IMR-90 (cell line): ENCODE measurements around the gene PLXNB3. TPM values are rescaled to one million over a fixed set of nuclear protein-coding genes. Genes with fewer than 3 reads are reported as not detected.

Experiments used
- ATAC-seq: fragments of 200-7000 bp; cut with Tn5 transposase; 2 replicates; pipeline ENCODE4 v1.9.1; 2020; ENCODE audit warnings: low read depth, mild to moderate bottlenecking, moderate library complexity
- BruUV-seq: library from RNA; stranded (reverse); fragments of 400-500 nt; replicated peaks from 2 replicates; lab custom pipeline; 2021; lab: Mats Ljungman, UMichigan
- CTCF ChIA-PET: fragments of 300-600 bp; formaldehyde crosslinking; extraction: SDS; loops from one replicate; lab custom pipeline; 2021; ENCODE audit warnings: antibody characterized with exemption; lab: Yijun Ruan, JAX
- POLR2A ChIA-PET: fragments of 300-600 bp; sonication (Branson Sonifier 250); formaldehyde crosslinking; loops from one replicate; lab custom pipeline; 2022; ENCODE audit warnings: antibody characterized with exemption; ENCODE audit not compliant: unreplicated experiment; lab: Charles Lee
- DNase-seq: peaks from one replicate; pipeline ENCODE4 v3.0.0; 2013
- H2AFZ ChIP-seq: replicated peaks from 2 replicates; pipeline ENCODE3; 2013; ENCODE audit warnings: low read length, mild to moderate bottlenecking; ENCODE audit not compliant: poor library complexity
- H2AK5ac ChIP-seq: 2 replicates; pipeline ENCODE4 v1.6.1; 2013; ENCODE audit warnings: low read depth, low read length, inconsistent platforms
- H2AK9ac ChIP-seq: replicated peaks from 2 replicates; pipeline ENCODE3; 2013; ENCODE audit warnings: mild to moderate bottlenecking, low read depth, low read length, moderate library complexity; ENCODE audit not compliant: poor library complexity
- H2BK120ac ChIP-seq: 2 replicates; pipeline ENCODE4 v1.6.1; 2013; ENCODE audit warnings: low read depth, low read length, inconsistent platforms
- H2BK15ac ChIP-seq: 3 replicates; pipeline ENCODE4 v1.6.1; 2013; ENCODE audit warnings: low read depth, low read length, inconsistent platforms
- H2BK20ac ChIP-seq: 2 replicates; pipeline ENCODE4 v1.6.1; 2013; ENCODE audit warnings: low read depth, mild to moderate bottlenecking, inconsistent platforms, low read length, moderate library complexity
- H2BK5ac ChIP-seq: 2 replicates; pipeline ENCODE4 v1.6.1; 2013; ENCODE audit warnings: mild to moderate bottlenecking, low read depth, low read length, inconsistent platforms; ENCODE audit not compliant: poor library complexity, severe bottlenecking
- H3K14ac ChIP-seq: replicated peaks from 2 replicates; pipeline ENCODE4 v1.6.1; 2013; ENCODE audit warnings: low read depth, low read length, inconsistent platforms
- H3K18ac ChIP-seq: 2 replicates; pipeline ENCODE4 v1.6.1; 2013; ENCODE audit warnings: low read depth, low read length, control low read depth
- H3K23ac ChIP-seq: 2 replicates; pipeline ENCODE4 v1.6.1; 2013; ENCODE audit warnings: low read depth, low read length, inconsistent platforms
- H3K27ac ChIP-seq: 2 replicates; pipeline ENCODE4 v1.5.1; 2013; ENCODE audit warnings: mild to moderate bottlenecking, control low read depth, low read length; ENCODE audit not compliant: insufficient read depth
- H3K27me3 ChIP-seq: 2 replicates; pipeline ENCODE4 v1.6.1; 2013; ENCODE audit warnings: low read length; ENCODE audit not compliant: control insufficient read depth, insufficient read depth
- H3K36me3 ChIP-seq: 2 replicates; pipeline ENCODE4 v1.6.1; 2013; ENCODE audit warnings: low read length, mixed read lengths; ENCODE audit not compliant: control insufficient read depth, insufficient read depth
- H3K4ac ChIP-seq: 2 replicates; pipeline ENCODE4 v1.6.1; 2013; ENCODE audit warnings: low read depth, low read length, inconsistent platforms
- H3K4me1 ChIP-seq: 2 replicates; pipeline ENCODE4 v1.6.1; 2013; ENCODE audit warnings: low read length, mixed read lengths; ENCODE audit not compliant: control insufficient read depth, insufficient read depth
- H3K4me2 ChIP-seq: 2 replicates; pipeline ENCODE4 v1.6.1; 2013; ENCODE audit warnings: low read depth, mild to moderate bottlenecking, control low read depth, low read length, moderate library complexity
- H3K4me3 ChIP-seq: 2 replicates; pipeline ENCODE4 v1.5.1; 2013; ENCODE audit warnings: low read depth, mild to moderate bottlenecking, control low read depth, low read length, moderate library complexity; ENCODE audit not compliant: insufficient read depth
- H3K56ac ChIP-seq: 2 replicates; pipeline ENCODE4 v1.6.1; 2013; ENCODE audit warnings: low read length, inconsistent platforms; ENCODE audit not compliant: insufficient read depth; ENCODE audit errors: extremely low read depth
- H3K79me1 ChIP-seq, 2 experiments: 2 replicates each; pipeline ENCODE4 v1.6.1; 2013; ENCODE audit warnings: low read length in 2 of 2, inconsistent platforms in 1 of 2, low read depth in 1 of 2
- H3K9ac ChIP-seq: 2 replicates; pipeline ENCODE4 v1.6.1; 2013; ENCODE audit warnings: low read depth, low read length, control low read depth
- H3K9me1 ChIP-seq: 2 replicates; pipeline ENCODE4 v1.6.1; 2013; ENCODE audit warnings: low read length, inconsistent platforms; ENCODE audit not compliant: insufficient read depth
- H3K9me3 ChIP-seq: 2 replicates; pipeline ENCODE4 v1.6.1; 2013; ENCODE audit warnings: low read length; ENCODE audit not compliant: control insufficient read depth, insufficient read depth
- H4K20me1 ChIP-seq: 2 replicates; pipeline ENCODE4 v1.6.1; 2013; ENCODE audit warnings: low read length, inconsistent platforms; ENCODE audit not compliant: insufficient read depth
- H4K5ac ChIP-seq: 2 replicates; pipeline ENCODE4 v1.6.1; 2013; ENCODE audit warnings: mild to moderate bottlenecking, low read depth, low read length, control low read depth
- H4K8ac ChIP-seq, 2 experiments: 2 replicates each; pipeline ENCODE4 v1.6.1; 2013; ENCODE audit warnings: low read depth in 2 of 2, low read length in 2 of 2, control low read depth in 1 of 2, inconsistent platforms in 1 of 2
- H4K91ac ChIP-seq: 2 replicates; pipeline ENCODE4 v1.6.1; 2013; ENCODE audit warnings: low read depth, low read length, inconsistent platforms; ENCODE audit not compliant: insufficient read depth
- BHLHE40 ChIP-seq: fragments of 150-350 bp; IDR thresholded peaks from 2 replicates; pipeline ENCODE4 v1.6.1; 2016; ENCODE audit warnings: mild to moderate bottlenecking, low read depth, low read length
- CEBPB ChIP-seq: IDR thresholded peaks from 2 replicates; pipeline ENCODE4 v1.6.1; 2012; ENCODE audit warnings: low read depth, low read length, improper control_type of control experiment
- CHD1 ChIP-seq: IDR thresholded peaks from 2 replicates; pipeline ENCODE4 v1.6.1; 2012; ENCODE audit warnings: low read depth, low read length, improper control_type of control experiment
- CTCF ChIP-seq: conservative IDR thresholded peaks from 2 replicates; pipeline ENCODE4 v1.5.1; 2012; ENCODE audit warnings: mild to moderate bottlenecking, low read depth, low read length, improper control_type of control experiment
- FOS ChIP-seq: fragments of 150-350 bp; IDR thresholded peaks from 2 replicates; pipeline ENCODE4 v1.6.1; 2016; ENCODE audit warnings: low read depth, low read length
- MAFK ChIP-seq: IDR thresholded peaks from 2 replicates; pipeline ENCODE4 v1.6.1; 2012; ENCODE audit warnings: low read depth, low read length, improper control_type of control experiment
- MAZ ChIP-seq: IDR thresholded peaks from 2 replicates; pipeline ENCODE4 v1.6.1; 2012; ENCODE audit warnings: low read depth, mild to moderate bottlenecking, low read length, improper control_type of control experiment, moderate library complexity, borderline replicate concordance
- MXI1 ChIP-seq: IDR thresholded peaks from 2 replicates; pipeline ENCODE4 v1.6.1; 2012; ENCODE audit warnings: low read depth, mild to moderate bottlenecking, low read length, moderate library complexity, borderline replicate concordance
- NFE2L2 ChIP-seq: fragments of 150-350 bp; IDR thresholded peaks from 2 replicates; pipeline ENCODE4 v1.6.1; 2016; ENCODE audit warnings: low read depth, mild to moderate bottlenecking, low read length
- POLR2A ChIP-seq: IDR thresholded peaks from 2 replicates; pipeline ENCODE4 v1.6.1; 2012; ENCODE audit warnings: mild to moderate bottlenecking, low read depth, low read length
- RAD21 ChIP-seq: IDR thresholded peaks from 2 replicates; pipeline ENCODE4 v1.6.1; 2012; ENCODE audit warnings: low read length, improper control_type of control experiment
- RCOR1 ChIP-seq: IDR thresholded peaks from 2 replicates; pipeline ENCODE4 v1.6.1; 2012; ENCODE audit warnings: mild to moderate bottlenecking, low read length, improper control_type of control experiment; ENCODE audit not compliant: insufficient replicate concordance
- RFX5 ChIP-seq: IDR thresholded peaks from 2 replicates; pipeline ENCODE4 v1.8.0; 2012; ENCODE audit warnings: low read depth, mild to moderate bottlenecking, low read length, moderate library complexity
- SMC3 ChIP-seq: fragments of 150-350 bp; IDR thresholded peaks from 2 replicates; pipeline ENCODE4 v1.6.1; 2016; ENCODE audit warnings: low read depth, mild to moderate bottlenecking, antibody characterized with exemption, low read length, moderate library complexity
- WGBS, 2 experiments: methylation state at CpG; one replicate each; pipeline versions ENCODE4 v1.1.5 to v1.1.7; 2013; ENCODE audit warnings: missing lambda C conversion rate in 2 of 2; ENCODE audit not compliant: insufficient read length in 1 of 2; ENCODE audit errors: extremely low coverage in 2 of 2; 5-methylcytosine and 5-hydroxymethylcytosine counted together
- dilution Hi-C: fragments of 300-500 bp; cut with HindIII; formaldehyde crosslinking; loops from one replicate; pipeline ENCODE4 v1.14.3; 2018; ENCODE audit warnings: low sequenced_read_pairs; ENCODE audit not compliant: unreplicated experiment
- in situ Hi-C: fragments of 300-500 bp; cut with MboI; formaldehyde crosslinking; loops from 3 replicates; pipeline ENCODE4 v1.14.3; 2019; ENCODE audit warnings: low sequenced_read_pairs, inconsistent platforms, mixed read lengths
- intact Hi-C: fragments of 100-400 bp; cut with micrococcal nuclease; formaldehyde crosslinking; loops from 2 replicates; pipeline ENCODE4 v1.10.0; 2022
- polyA plus RNA-seq, 3 experiments: library from polyadenylated mRNA; depleted of rRNA; stranded (reverse); fragments of >200 nt; gene quantifications; 2 replicates each; pipeline ENCODE4 v1.2.3, GENCODE V29; 2012; ENCODE audit warnings: low replicate concordance in 1 of 3
- total RNA-seq: library from RNA; depleted of rRNA; stranded (reverse); fragments of >200 nt; gene quantifications from 2 replicates; pipeline ENCODE4 v1.2.3, GENCODE V29; 2012
- TF ChIP-seq, protein P1 (sequence below): fragments of 150-350 bp; IDR thresholded peaks from 2 replicates; pipeline ENCODE4 v1.6.1; 2017; ENCODE audit warnings: mild to moderate bottlenecking, antibody characterized with exemption, low read length, low read depth
- TF ChIP-seq, protein P2 (sequence below): fragments of 150-350 bp; IDR thresholded peaks from 2 replicates; pipeline ENCODE4 v1.6.1; 2016; ENCODE audit warnings: low read depth, mild to moderate bottlenecking, low read length, moderate library complexity, borderline replicate concordance

The PLXNB3 gene
- total and polyA plus RNA-seq, 2 of the 4 experiments (the other 2 are of a cell fraction), result 0.36 to 22.3 TPM

GRCh38 chrX:153797415-153798015 is 33.5 kb downstream of the PLXNB3 start:
- H3K9me3 ChIP-seq, result peaks cover 2% of the 10 kb centered on the region; the same call in 1 of the 2 replicates
- peak overlapping the region; percentile 28 for H2AK9ac ChIP-seq
- no TSS peak for BruUV-seq
- H3K27ac ChIP-seq, result no peak overlapping the region
- H3K56ac ChIP-seq, result no peak overlapping the region
- ChIA-PET CTCF (no interaction called here), POLR2A (no interaction called here)
- H2BK20ac ChIP-seq, result no peak overlapping the region
- peaks cover 4% of the 10 kb centered on the region; the same call in 1 of the 2 replicates for H3K4me1 ChIP-seq
- no peak overlapping the region for H4K91ac ChIP-seq
- H4K8ac ChIP-seq, result no peak overlapping the region
- H3K4me2 ChIP-seq, result no peak overlapping the region
- H3K27me3 ChIP-seq, result no peaks in the 10 kb centered on the region
- no peak for TF ChIP-seq CHD1
- no peak for TF ChIP-seq SMC3
- TF ChIP-seq NFE2L2, result no peak
- TF ChIP-seq RFX5, result no peak
- TF ChIP-seq, protein P1, sequence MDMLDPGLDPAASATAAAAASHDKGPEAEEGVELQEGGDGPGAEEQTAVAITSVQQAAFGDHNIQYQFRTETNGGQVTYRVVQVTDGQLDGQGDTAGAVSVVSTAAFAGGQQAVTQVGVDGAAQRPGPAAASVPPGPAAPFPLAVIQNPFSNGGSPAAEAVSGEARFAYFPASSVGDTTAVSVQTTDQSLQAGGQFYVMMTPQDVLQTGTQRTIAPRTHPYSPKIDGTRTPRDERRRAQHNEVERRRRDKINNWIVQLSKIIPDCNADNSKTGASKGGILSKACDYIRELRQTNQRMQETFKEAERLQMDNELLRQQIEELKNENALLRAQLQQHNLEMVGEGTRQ, result no peak
- TF ChIP-seq CEBPB, result no peak
- TF ChIP-seq, protein P2, sequence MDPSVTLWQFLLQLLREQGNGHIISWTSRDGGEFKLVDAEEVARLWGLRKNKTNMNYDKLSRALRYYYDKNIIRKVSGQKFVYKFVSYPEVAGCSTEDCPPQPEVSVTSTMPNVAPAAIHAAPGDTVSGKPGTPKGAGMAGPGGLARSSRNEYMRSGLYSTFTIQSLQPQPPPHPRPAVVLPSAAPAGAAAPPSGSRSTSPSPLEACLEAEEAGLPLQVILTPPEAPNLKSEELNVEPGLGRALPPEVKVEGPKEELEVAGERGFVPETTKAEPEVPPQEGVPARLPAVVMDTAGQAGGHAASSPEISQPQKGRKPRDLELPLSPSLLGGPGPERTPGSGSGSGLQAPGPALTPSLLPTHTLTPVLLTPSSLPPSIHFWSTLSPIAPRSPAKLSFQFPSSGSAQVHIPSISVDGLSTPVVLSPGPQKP, result no peak
- TF ChIP-seq RCOR1, result no peak
- TF ChIP-seq BHLHE40, result no peak
- no peak for TF ChIP-seq FOS
- TF ChIP-seq RAD21, result no peak
- no peak for TF ChIP-seq MAZ
- TF ChIP-seq MXI1, result no peak
- TF ChIP-seq CTCF, result no peak
- no peak for TF ChIP-seq MAFK
- no peak for TF ChIP-seq POLR2A
- no peak overlapping the region for H3K14ac ChIP-seq
- dilution Hi-C loops, result no loop called here
- no peak overlapping the region for H3K18ac ChIP-seq
- ATAC-seq, result no peak
- H2AFZ ChIP-seq, result no peak overlapping the region
- H2BK15ac ChIP-seq, result no peak overlapping the region
- H3K36me3 ChIP-seq, result peaks cover 18% of the 10 kb centered on the region
- 94% methylated on average over 5 of the region's 15 CpGs; no CpG with 5 or more reads in 1 of the 2 experiments for WGBS, 2 experiments
- no peaks in the 10 kb centered on the region for H4K20me1 ChIP-seq
- intact Hi-C loops, result no loop called here
- peaks cover 6% of the 10 kb centered on the region; the same call in 1 of the 2 replicates for H3K9me1 ChIP-seq
- no peak overlapping the region for H3K4me3 ChIP-seq
- no peak overlapping the region for H3K9ac ChIP-seq
- H3K23ac ChIP-seq, result no peak overlapping the region
- in situ Hi-C loops, result loop anchor here (5.0 kb wide), 1 partner anchor 120 kb away; no protein-coding TSS in a partner anchor
- H3K4ac ChIP-seq, result no peak overlapping the region
- H4K5ac ChIP-seq, result no peak overlapping the region
- H3K79me1 ChIP-seq, result peaks cover 4 to 25% of the 10 kb centered on the region in 2 experiments; a peak in 3 of 4 replicates
- no peak overlapping the region for H2BK5ac ChIP-seq
- no peak overlapping the region for H2BK120ac ChIP-seq
- no peak for DNase-seq
- no peak overlapping the region for H2AK5ac ChIP-seq
